Measurements from ENCODE around the gene ARGLU1.

Gene ARGLU1

DNA sequence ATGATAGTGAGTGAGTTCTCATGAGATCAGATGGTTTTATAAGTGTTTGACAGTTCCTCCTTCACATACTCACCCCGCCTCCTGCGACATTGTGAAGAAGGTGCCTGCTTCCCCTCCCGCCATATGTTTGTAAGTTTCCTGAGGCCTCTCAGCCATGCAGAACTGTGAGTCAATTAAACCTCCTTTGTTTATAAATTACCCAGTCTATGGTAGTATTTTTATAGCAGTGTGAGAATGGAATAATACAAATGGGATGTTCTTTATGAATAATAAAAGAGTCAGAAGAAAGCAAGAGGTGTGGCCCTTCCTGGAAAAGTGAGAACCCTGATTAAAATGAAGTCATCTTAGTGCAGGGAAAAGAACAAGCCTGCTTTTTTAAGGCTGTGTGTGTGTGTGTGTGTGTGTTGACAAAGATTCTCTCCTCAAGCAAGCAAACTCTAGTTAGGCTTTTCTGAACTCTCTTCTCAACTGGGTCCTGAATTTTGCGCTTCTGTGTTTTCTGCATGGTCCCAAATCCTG lies 18.8 kb upstream of the ARGLU1 start:
- no peak for DNase-seq

DNA sequence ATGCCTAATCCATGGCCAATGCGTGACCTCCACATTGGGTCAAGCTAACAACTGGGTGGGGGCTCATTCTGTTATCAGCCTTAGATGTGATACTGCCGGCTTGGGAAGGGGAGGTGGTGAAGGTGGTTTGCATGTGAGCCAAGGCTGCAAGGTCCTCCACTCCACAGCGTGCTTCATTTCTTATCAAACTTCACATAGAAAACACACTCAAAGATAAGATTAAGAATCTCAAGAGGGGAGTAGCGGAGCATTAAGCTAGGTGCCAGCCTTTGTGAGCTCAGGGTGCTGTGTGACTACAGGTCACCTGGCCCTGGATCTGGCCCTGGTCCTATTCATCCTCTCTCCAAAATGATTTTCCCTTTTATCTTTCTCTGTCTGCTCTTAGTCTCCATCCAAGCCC lies 13.3 kb upstream of the ARGLU1 start:
- no peak for DNase-seq

DNA sequence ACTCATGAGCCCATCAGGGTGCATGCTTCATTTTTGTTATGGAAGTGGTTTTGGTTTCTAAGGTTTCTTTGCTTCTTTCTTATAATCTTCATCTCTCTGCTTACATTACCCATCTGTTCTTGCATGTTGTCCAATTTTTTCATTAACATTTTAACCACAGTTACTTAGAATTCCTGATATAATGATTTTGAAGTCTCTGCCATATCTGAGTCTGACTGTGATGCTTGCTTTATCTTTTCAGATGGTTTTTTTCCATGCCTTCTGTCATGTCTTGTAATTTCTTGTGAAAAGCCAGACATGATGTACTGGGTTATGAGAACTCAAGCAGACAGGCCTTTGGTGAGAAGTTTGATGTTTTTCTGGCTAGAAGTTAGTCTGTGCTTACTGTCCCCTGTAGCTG lies 8.0 kb upstream of the ARGLU1 start:
- DNase-seq: no peak

DNA sequence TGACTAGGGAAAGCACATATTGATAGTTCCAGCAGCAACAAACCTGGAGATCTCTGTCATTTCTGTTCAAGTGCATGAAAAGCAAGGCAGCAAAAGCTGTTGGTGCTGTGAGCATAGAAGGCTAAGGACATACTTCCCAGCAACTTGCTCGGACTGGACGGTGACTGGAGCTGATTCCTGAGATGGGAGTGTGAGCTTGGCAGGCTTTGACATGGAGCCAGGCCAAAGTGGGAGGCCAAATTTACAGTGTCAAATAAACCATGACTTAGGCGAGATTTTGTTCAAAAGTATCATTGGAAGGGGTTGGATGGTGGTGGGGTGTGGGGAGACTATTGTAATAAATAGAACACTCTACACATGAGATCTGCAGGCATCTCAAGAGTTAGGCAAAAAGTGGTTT lies 5.9 kb upstream of the ARGLU1 start:
- no peak for DNase-seq

DNA sequence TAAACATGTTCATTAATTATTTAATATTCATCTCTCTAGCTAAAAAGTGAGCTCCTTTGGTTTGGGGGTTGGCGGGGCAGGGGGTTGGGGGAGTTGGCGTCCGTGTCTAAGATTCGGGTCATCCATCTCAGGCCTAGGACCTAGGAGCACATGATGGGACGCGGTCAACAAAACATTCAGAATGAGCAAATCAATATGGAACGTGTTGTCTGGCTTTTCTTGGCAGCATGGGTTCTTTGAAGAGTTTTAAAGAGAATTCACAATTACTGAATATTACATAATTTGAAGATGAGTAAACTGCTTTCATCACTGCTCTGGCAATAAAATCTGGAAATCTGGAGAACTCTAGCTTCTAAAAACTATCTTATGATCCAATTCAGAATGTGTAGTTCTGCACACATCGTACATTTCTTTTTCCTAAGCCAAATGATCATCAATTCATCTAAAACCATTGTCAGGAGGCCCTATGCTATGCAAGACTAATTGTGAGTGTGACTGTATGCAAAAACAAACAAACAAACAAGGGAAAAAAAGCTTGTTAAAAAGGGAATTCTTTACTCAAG lies 5.4 kb upstream of the ARGLU1 start:
- no peak for DNase-seq

DNA sequence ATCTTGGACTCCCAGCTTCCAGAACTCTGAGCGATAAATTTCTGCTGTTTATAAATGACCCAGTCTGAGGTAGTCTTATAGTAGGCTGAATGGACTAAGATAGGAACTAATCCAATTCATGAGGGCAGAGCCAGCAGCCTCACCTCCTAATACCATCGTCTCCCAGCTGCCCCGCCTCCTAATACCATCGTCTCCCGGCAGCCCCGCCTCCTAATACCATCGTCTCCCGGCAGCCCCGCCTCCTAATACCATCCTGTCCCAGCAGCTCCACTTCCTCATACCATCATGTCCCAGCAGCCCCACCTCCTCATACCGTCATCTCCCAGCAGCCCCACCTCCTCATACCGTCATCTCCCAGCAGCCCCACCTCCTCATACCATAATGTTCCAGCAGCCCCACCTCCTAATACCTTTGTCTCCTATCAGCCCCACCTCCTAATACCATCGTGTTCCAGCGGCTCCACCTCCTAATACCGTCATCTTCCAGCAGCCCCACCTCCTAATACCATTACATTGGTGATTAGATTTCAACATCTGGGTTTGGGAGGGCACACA lies 2.4 kb upstream of the ARGLU1 start:
- DNase-seq: peak; percentile 3

DNA sequence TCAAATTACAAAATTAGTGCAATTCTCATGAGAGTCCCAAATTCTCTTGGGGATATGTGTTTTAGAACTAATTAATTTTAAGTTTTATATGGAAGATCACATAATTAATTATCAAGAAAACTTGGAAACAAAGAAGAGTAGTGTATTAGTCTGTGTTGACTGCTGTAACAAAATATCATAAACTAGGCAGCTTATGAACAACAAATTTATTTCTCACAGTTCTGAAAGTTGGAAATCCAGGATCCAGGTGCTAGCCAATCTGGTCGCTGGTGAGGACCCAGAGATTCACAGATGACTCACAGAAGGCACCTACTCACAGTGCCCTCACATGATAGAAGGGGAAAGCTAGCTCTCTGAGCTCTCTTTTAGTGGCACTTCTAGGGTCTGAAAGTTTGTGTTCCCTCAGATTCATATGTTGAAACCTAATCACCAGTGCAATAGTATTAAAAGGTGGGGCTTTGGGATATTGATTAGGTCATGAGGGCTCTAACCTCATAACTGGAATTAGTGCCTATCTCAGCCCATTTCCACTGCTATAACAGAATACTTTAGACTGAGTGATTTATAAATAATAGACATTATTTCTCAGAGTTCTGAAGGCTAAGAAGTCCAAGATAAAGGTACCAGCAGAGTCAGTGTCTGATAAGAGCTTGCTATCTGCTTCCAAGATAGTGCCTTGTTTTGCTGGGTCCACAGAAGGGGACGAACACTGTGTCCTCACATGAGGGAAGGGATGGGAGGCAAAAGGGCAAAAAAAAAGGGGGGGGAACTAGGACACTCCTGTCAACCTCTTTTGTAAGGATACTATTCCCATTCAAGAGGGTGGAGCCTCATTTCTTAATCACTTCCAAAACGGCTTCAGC lies 1.5 kb upstream of the ARGLU1 start:
- no peak for DNase-seq

DNA sequence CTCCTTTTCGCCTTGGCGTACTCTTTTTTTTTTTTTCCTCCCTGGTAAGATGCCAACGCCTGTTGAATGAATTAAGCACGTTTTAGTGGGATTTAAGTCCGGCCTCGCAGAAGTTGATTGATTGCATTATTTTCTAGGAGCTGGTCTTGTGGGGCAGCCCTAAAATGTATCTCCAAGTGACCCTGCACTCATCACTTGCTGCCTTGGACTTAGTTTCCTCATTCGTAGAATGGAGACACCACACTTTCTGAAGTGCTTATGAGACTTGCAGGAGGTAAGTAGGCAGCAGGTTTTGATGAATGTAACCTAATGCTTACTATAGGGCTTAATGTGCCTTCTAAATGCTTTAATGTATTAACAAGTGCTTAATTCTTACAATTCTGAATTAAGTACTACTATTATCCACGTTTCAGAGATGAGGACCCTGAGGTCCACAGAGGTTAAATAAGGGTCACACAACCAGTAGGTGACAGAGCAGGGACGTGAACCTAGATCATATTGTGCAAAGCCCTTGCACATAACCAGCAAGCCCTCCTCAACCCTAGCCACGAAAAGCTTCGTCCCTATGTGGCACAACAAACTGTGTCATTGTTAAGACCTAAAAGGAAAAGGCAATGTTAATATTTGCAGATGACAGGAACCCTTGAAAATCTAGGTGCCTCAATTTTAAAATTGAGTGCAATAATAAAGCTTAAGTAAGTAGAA lies 514 bp upstream of the ARGLU1 start:
- no peak for DNase-seq

DNA sequence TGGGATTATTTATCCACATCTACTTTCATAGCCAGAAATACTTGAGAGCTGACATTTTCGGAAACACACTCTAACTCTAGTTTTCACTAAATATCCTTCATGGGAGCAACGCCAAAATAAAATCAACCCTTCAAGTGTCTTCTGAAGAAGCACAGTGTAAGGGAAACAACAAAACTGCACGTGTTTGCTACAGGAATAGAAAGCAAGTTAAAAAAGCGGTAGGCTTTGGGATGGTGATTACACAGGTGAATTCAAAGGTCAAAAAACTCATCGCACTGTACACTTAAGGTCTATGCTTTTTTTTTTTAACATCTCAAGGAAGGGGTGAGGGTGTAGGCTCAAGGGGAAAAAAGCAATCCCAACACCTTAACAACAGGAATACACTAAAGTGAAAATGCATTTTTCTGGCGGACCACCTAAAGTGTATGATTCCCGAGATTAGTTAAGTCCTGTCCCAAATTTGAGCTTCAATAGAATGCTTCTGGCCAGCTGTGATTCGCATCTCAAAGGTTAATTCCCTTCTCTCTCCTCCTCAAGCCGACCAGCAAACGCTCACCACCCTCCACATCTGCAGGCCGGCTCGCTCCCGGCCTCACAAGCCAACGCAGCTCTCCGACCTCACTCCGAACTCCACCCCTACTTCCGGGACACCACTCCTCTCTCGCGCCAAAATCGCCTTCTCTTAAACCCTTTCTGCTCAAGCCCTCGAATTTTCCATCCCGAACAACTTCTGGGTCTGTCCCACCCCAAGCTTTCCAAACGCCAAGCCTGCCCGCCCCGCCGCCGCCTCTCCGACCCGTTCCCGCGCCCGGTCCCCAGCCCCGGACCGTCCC lies 1.1 kb downstream of the ARGLU1 start:
- DNase-seq: peak; percentile 17

DNA sequence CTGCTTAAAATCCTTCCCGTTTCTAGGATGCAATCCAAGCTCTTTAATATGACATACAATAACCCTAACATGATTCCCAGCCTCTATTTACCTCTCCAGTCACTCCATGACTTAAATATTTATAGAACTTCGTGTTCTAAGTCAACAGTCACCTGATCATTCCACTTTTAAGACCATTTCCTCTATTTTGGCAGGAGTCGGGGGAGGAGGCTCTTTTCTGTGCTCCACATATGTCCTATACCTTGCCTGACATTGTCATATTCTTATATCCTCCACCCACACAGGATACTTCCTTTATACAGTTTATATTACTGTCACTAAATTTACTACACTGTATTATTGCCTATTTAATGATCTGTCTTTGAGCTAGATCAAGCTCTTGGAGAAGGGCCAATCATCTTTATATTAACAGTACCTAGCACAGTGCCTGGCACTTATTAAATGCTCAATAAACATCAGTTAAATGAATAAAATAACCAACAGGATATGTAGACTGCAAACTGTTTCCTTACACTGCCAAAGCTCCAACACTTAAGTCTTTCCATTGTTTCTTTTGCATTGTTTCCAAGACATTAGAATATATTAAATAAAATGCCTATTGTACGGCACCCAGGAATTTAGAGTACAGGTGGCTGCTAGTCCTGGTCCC lies 2.7 kb downstream of the ARGLU1 start:
- no peak for DNase-seq

DNA sequence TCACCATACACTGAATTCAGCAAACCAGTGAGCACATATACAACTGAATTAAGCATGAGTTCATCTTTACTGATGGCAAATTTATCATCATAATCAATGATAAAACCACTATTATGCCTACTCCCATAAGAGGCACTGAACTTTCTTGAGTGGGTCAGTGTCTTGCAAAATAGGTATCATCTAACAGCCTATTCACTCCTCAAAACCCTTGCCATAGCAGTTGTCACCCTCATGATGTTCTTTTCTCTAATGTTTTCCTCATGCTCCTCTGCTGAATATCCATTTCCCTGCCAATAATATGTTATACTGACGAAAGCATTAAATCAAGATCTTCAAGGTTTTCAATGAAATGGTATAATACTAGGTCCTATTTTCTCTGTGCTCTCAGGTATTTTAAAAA lies 5.6 kb downstream of the ARGLU1 start:
- DNase-seq: no peak

DNA sequence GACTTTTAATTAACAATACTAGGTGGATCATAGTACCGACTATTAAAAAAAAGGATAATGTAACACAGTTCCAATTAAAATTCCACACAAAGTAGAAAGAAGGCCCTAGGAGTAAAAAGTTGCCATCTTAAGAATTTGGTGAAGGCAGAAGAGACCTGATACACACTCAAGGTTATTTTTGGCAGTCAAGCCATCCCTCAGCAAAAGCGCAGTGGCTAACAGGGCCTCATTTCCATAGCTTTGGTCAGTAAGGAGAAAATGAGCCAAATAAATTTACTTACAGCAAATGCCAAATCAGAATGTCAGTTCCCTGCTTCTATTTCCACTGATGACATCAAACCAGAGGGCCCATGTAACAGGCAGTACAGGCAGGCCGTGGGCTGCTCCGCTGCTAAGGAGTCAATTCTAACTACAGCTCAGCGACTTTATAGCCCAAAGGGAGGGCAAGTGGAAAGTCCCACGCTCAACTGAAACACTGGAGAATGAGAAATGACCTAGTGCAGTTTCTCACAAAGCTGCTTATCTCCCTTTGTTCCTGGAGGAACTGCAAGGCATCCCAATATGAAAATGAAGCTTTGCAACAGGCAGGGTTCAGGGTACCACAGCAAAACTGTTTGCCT lies 6.3 kb downstream of the ARGLU1 start:
- DNase-seq: no peak

DNA sequence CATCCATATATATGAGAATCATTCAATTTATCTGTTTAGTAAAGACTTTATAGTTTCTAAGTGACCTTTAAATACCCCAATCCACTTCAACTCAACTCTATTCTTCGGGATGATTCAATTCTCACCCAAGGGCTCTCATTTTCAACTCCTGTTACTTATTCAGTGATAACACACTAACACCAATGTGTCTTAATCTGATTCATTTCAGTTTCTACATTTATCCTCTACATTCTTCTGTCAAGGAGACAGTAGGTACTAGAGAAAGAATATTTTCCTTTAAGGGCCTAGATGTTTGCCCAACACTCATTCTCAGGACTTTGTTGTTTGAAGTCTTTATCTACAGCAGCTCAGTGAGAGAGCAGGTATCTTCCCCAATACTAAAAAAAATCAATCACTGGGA lies 7.1 kb downstream of the ARGLU1 start:
- no peak for DNase-seq

DNA sequence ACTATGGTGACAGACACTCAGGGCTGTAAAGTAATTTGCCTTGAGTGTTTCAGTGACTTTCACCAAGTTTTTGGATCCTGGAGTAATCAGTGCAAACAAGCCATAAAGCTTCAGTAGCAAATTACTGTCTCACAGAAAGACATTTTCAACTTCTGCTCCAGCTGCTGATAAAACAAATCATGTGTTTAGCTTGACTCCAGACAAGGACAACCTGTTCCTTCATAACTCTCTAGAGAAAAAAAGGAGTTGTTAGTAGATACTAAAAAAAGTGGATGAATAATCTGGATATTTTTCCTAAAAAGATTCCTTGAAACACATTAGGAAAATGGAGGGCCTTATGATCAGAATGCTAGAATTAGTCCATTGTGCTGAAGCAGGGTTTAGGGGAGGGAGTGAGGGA lies 9.4 kb downstream of the ARGLU1 start:
- DNase-seq: no peak

DNA sequence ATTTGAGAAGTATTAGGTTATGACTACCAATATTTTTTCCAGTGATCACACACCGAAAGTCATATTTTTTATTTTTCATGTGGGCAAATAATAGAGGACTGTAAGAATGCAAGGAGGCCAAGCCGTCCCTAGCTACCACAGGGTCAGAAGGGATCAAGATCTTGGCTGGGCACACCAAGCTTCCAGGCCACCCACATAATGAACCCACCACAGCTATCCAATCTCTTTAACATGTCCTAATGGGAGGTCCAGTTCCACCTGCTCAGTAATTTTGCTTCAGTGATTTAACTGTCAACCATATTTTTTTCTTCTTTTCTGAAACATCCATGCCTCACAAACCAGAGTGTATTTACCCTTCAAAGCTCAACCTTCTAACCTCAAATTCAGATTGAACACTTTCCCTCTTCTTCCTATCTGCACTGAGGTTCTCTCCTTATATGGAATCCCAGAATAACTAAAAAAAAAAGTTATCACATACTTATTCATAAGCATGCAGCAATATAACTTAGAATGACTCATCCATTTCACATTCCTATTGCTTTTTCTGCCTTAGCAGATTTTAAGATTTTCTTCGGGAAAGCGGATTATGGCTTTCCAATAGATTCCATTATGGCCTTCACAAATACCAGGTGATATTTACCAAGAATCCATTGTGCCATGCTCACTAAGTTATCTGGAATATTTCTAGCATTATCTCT lies 12.2 kb downstream of the ARGLU1 start:
- no peak for DNase-seq

DNA sequence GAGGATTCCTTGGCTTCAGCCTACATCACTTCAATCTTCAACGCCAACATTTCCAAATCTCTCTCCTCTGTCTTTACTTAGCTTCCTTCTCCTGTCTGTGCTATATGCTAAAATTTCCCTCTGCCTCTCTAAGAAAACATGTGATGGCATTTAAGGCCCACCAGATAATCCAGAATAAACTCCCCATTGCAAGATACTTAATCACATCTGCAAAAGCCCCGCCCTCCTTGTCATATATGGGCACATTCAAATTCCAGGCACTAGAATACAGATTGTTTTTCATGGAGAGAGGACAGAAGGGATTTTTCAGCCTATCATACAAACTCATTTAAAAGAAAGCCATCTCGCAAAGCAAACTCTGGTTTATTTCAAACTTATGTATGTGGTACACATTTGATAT lies 16.2 kb downstream of the ARGLU1 start:
- DNase-seq: no peak

DNA sequence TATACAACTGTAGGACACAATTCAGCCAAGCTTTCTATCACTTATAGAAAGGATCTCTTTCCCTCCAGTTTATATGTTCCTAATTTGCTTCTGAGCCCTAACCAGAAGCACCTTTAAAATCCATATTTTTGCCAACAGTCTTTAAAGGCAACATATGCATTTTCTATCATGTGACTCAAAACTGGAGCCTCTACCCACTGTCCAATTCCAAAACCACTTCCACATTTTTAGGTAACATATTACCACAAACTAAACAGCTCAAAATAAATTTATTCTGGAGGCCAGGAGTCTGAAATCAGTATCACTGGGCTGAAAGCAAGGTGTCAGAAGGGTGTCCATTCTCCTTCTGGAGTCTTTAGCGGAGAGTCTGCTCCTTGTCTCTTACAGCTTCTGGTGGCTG lies 16.6 kb downstream of the ARGLU1 start:
- DNase-seq: no peak

DNA sequence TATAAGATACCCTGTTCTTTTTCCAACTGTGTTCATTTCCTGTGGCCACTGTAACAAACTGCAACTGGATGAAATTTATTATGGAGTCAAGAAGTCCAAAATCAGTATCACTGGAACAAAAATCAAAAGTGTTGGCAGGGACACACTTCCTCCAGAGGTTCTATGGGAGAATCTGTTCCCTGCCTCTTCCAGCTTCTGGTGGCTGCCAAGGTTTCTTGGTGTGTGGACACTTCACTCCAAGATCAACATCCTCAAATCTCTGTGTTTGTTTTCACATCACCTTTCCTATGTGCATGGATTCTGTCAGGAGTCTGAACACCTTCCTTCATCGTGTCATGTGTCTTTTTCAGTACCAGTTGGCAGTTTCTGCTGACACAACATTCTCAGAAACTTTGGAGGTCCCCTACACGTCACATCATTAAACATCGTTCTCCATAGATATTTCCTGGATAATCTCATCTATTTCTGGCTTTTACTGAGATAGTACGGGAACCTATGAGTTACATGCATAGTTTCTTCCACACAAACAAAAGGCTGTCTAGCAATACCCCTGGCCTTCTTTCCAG lies 17.3 kb downstream of the ARGLU1 start:
- no peak for DNase-seq

DNA sequence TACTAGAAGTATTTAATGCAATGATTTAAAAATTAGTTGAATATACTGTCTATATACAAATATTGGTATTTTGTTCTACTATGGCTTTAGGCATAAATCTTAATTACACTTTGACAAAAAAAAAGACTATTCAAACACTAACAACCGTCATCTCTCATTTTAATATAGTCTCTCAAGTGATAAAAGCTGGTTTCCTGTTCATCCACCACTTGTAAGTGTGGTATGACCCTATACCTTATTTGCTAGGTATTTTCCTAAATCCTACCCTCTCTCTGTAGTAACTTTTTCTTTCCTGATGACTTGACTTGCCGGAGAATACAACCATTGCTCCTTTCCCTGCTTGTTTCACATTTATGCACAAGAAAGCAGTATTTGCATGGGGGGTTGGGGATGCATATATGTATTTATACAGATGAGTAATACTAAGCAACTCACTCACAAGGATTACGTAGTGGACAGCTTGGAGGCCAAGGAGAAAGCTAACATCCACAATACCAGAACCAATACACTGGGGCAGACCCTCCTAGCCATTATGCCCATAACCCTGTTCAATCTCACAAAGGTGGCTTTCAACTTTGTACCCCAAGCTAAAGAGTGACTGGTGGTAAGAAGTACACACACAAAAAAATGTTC lies 19.8 kb downstream of the ARGLU1 start:
- no peak for DNase-seq

DNA sequence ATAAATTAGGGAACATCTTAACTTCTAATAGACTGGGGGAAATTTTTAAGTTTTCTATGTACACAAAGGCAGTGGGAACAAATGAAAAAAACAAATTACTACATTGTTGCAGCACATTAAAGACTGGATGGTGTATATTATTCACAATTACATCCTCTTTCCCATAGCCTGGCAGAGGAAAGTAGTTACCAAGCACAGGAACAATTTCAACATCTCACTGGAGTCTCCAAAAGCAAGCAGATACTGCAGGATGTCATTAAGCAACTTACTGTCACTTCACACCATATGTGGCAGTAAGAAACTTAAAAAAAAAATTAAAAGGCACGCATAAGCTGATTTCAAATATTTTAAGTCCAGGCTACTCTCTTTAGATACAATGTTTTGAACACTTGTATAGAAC lies 26.1 kb downstream of the ARGLU1 start:
- DNase-seq: no peak
